ENCODE measurements around the gene LMBR1.
"Not testable (repeated sequence)": the region's sequence is repeated elsewhere in the genome, so short reads cannot be mapped to it uniquely, and the experiment has no call there.

LMBR1 gene

GRCh38 chr7:156754201-156754600, 138.8 kb downstream of the LMBR1 start:
- FAIRE-seq, result no peak

- FAIRE-seq, result no peak
Measured at GRCh38 chr7:156753630-156754029, 139.4 kb downstream of the LMBR1 start.

DNA sequence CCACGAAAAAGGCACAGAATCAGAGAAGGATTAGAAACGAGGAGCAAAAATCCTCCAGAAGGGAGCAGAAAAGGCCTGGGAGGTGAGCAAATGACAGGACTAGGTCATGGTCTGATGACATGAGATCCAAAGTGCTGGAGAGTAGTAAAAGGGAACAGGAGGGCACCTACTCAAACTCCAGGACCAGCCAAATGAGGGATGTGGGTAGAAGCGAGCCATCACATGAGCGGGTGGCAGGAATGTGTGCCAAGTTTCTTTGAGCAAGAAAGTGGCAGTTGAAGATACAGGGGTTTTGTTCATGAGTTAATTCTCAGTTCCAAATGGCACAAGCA, 139.8 kb downstream of the LMBR1 start:
- FAIRE-seq, result no peak

DNA sequence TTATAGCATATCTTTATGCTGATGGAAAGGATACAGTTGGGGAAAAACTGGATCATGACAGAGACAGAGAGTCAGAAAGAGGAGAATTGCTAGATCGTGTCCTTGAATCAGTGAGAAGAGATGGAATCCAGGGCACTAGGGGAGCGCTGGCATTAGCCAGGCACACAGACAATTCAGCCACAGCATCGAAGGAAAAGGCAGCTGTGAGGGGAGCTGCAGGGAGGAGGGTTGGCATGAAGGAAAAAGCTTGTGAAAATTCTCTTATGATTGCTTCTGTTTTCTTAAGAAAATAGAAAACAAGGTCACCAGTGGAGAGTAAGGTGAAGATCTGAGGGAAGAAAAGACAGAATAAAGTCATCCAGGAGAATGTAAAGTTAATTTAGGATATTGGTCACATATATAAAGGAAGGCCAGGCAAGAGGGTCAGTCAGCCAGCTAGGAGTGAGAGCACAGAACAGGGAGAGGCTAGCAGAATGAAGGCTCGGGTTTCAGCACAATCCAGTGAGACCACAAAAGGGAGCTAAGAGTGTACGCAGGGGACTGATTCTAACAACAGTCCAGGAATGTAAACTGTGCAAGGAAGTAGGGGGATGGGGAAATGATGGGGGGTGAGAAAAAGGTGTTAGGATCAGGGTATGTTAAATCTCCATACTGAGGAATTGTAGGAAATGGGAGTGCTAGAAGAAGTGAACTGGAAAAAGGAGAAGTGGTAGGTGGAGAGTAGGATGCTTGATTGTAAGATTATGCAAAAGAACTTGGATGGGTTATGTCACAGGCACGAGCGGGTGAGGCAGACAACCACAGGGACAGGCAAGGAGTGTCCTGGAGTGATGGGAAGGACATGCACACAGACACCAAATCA, 140.4 kb downstream of the LMBR1 start:
- FAIRE-seq, result no peak

DNA sequence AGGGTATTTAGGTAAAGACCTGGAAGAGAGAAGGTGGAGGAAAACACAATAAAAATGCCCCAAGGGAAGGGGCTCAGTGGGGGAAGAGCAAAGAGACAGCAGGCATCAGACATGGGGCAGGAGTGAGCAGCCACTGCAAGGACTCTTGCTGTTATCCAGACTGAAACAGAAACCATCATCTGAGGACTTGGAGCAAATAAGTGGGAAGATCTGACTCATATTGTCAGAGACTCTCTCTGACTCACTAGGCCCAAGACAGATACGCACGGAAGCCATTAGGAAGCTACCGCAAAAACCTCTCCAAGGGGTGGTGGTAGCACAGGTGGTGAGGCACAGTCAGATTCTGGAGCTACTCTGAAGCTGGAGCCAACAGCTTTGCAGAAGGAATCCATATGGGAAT, 141.7 kb downstream of the LMBR1 start:
- no peak for FAIRE-seq

DNA sequence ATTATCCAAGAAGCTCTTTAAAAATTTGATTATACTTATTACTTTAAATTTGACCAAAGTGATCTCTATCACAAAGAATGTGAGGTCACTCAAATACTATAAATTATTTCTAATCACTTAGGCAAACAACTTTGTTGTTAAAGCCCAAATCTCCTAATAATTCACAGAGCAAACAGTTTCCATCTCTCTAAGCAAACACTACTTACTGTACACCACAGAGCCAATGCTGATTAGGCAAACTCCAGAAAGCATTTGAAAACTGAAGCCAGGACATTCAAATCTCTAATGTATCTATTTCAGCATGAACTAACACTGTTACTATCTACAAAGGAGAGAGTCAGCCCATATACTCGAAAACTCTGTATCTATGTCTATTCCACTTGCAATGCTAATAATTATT, 145.3 kb downstream of the LMBR1 start:
- no peak for FAIRE-seq

DNA sequence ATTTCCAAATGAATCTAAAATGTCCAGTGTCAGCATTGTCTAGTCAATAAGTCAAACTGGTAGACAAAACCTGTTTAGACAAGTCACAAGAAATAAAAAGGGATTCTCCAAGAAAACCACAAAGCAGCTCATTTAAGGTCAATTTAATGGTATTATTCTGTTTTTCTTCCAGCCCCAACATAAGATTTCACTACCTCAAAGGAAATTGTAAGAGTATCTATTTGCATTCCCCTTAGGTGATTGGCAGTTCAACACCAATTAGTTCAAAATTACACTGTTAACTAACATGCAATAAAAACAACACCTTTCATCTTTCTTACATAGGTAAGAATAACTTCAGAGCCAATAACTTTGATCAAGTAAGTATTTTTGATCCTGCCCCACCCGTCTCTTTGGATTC, 146.1 kb downstream of the LMBR1 start:
- FAIRE-seq, result no peak

GRCh38 chr7:156739596-156739995, 153.4 kb downstream of the LMBR1 start:
- no peak for FAIRE-seq

DNA sequence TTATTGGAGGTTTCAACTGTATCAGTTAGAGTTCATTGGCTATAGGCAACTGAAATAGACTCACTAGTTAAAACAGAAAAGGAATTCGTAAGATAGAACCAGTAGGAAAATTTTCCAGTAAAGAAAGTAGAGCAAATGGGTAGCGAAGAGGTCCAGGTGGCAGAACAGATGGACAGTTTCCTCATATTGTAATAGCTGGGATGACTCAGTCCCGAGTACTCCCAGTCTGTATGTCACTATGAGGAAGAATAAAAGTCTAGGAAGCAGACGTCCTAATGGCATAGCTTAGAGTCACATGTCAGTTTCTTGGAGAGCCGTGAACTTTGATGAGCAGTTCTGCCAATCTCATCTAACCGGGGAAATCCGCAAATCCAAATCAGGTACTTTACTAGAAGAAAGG, 157.1 kb downstream of the LMBR1 start:
- FAIRE-seq, result no peak

- no peak for FAIRE-seq
Measured at GRCh38 chr7:156733638-156734037, 159.3 kb downstream of the LMBR1 start.

DNA sequence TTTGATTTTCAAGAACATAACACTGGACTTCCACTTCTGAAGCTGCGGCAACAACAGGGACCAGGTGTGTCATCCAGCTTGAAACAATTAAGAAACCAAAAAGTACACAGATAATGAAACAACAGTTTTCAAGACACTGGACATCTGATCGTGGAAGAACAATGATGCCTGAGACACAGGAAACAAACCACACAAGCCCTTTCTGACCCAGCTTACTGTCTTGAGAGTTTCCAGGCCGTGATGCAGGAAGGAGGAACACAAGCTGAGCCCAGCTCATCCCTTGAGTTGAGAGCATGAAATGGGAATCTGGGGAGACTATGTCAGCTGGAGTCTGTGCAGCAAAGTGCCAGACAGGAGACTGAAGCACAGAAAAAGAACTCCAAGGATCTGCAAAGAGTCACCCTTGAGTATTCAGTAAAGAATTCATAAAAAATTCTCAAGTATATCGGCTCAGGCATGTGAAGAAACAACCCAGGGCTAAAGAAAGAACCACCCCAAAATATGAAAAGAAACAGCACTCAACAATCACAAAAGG, 160.8 kb downstream of the LMBR1 start:
- no peak for FAIRE-seq

DNA sequence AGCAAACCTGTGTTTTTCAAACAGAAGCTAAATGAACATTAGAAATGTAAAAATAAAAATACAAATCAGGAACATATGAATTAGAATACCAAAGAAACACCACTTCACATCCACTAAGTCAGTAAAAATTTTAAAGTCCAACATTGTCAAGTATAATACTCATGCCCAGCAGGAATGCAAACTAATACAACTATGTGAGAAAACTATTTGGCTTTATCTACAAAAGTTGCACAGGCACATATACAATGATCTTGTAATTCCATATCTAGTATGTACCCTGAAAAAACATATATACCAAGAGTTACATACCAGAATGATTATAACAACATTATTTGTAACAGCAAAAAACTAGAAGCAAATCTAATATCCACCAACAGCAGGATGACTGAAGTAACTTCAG, 161.3 kb downstream of the LMBR1 start:
- no peak for FAIRE-seq

DNA sequence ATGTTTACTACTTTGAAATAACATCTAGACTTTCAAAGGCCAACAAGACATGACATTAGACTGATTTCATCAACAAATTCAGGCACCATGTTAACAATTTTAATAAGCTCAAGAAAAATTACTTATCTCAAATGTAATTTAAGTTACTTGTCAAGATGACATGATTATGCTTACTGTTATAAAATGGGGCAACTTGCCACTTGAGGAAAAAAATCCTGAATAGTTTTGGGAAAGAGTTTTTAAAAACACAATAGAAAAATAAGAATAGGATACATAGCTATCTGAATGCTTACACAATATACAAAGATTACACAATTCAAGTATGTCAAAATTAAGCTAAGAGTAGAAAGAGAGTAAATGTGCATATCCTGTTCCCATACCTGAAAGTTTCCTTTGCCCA, 167.0 kb downstream of the LMBR1 start:
- peak; percentile 61 for FAIRE-seq

DNA sequence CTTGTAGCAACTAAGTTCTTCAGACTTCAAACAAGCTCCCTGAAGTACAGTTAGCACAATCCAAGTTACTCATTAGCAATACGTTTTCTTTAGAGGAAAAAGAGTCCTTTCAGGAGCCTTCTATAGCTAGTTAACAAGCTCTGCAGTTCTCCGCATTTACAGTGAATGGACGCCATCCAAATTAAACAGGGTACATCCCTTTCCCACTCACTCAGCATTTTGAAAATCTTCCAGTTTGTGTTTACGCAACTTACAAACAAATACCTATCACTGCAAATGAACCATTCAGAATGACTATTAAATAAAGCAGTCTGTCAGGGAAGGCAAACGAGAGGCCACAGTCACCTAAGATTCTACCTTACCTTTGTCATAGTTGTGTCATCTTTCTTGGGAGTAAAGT, 167.9 kb downstream of the LMBR1 start:
- no peak for FAIRE-seq

DNA sequence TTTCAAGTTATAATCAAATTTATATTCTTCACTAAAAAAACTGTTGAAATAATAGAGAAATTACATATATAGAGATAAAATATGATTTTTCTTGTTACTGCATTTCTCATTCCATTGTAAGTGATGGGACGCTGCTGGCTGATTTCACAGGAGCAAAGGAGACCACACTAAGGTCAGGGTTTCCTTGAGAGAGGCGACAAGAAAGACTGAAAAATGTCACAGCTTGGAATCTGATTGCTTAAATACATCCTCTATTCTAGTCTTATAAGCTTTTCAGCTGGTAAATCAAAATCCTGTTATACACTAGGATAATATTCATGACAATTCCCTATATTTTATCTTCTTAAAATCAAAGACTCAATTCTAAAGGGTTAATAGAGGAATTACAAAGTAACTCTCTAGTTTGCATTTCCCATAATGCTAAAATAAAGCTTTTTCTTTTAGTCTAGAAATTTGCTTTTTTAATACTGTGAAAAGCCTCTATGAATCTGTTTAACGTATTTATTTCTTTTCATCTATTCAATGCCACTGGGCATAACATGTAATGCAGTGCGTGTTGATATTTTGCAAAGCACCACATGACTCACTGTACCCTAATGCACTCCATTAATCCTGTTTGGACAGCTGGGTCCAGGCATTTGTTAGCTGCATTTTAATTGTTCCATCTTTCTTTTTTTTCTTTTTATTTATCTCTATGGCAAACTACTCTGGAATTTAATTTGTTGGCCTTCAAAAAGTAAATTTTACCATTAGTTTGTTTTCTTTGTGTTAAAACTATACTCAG, 170.7 kb downstream of the LMBR1 start:
- no peak for FAIRE-seq

DNA sequence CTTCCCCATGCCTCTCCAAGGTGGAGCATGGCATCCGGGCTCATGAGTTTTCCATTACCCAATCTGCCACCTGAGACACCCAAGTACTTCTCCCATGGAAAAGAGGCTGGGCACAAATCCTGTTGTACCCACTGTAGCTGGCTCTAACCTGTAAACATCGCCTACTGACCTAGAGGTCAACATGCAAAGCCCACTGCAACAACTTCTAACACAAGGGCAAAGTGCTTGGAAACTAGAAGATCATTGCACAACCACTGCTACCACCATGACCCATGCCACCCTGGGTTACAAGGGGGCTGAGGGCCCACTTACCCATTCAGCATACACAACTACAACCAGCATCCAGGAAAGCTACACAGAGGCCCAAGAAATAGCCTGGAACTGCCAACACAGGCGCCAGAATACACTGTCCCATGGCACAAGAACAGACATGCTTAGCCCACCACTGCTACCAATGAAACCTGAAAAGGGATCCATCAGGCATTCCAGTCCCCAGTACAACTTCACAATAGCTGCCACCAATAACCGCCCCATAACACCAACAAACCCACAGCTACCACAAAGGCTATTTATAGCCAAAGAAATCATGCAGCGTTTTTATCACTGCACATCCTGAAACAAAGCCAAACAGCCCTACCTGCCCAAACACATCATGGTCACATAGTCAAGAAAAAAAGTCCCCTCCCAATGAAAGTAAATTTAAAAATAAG, 189.1 kb downstream of the LMBR1 start:
- FAIRE-seq, result no peak

- no peak for FAIRE-seq
Measured at GRCh38 chr7:156703209-156703608, 189.8 kb downstream of the LMBR1 start.

DNA sequence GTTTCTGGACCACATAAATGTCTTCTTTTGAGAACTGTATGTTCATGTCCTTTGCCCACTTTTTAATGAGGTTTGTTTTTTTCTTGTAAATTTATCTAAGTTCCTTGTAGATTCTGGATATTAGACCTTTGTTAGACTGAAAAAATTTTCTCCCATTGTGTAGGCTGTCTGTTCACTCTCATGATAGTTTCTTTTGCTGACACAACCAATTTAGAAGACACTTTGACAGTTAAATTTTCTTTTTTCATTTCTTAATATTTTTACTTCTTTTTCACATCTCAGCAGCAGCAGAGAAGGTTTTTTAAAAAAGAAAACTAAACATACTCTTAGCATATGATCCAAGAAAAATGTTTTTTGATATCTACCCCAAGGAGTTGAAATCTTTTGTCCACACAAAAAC, 190.6 kb downstream of the LMBR1 start:
- FAIRE-seq, result no peak

DNA sequence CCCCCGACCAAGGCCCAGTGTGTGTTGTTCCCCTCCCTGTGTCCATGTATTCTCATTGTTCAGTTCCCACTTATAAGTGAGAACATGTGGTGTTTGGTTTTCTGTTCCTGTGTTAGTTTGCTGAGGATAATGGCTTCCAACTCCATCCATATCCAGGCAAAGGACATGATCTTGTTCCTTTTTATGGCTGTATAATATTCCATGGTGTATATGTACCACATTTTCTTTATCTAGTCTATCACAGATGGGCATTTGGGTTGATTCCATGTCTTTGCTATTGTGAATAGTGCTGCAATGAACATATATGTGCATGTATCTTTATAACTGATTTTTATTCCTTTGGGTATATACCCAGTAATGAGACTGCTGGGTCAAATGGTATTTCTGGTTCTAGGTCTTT, 191.2 kb downstream of the LMBR1 start:
- FAIRE-seq, result not testable (repeated sequence)

DNA sequence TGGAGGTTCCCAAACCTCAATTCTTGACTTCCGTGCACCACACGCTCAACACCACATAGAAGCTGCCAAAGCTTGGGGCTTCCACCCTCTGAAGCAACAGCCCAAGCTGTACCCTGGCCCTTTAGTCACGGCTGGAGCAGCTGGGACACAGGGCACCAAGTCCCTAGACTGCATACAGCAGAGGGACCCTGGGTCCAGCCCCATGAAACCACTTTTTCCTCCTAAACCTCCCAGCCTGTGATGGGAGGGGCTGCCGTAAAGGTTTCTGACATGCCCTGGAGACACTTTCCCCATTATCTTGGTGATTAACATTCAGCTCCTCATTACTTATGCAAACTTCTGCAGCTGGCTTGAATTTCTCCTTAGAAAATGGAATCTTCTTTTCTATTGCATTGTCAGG, 194.5 kb downstream of the LMBR1 start:
- not testable (repeated sequence) for FAIRE-seq

GRCh38 chr7:156697283-156697682, 195.7 kb downstream of the LMBR1 start:
- FAIRE-seq, result not testable (repeated sequence)

DNA sequence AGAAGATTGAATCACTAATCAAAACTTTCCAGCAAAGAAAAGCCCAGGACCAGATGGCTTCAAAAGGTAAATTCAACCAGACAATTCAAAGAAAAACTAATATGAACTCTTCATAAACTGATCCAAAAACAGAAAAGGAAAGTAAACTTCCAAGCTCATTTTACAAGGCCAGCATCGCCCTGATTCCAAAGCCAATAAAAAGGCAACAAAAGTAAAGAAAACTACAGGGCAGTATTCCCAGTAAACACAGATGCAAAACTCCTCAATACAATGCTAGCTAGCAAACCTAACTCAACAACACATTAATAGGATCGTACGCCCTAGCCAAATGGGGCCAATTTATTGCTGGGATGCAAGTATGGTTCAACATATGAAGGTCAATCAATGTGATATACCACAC, 199.4 kb downstream of the LMBR1 start:
- no peak for FAIRE-seq

GRCh38 chr7:156692849-156693248, 200.1 kb downstream of the LMBR1 start:
- FAIRE-seq, result no peak
